Measurements from ENCODE around the gene CCDC59.

- TF ChIP-seq CTCF (IDR thresholded peaks at IDR 0.05): no peak
- TF ChIP-seq EP300 (IDR thresholded peaks at IDR 0.05): no peak
Measured at GRCh38 chr12:82329508-82329907, 28.7 kb downstream of the CCDC59 start.
